ENCODE data around the gene TFB1M. TPM values are rescaled to one million over a fixed set of nuclear protein-coding genes. Genes with fewer than 3 reads are reported as not detected.
"Not testable (repeated sequence)": the region's sequence is repeated elsewhere in the genome, so short reads cannot be mapped to it uniquely, and the experiment has no call there.

The TFB1M gene
- total RNA-seq, 2 donors from 2014 or later: 10.7 to 14.1 TPM

- Histone ChIP-seq H3K9me3 (no peaks in the 10 kb centered on the region), H3K4me1 (replicated peaks) (peaks cover 6% of the 10 kb centered on the region), H3K4me3 (no peak overlapping the region), H3K36me3 (no peaks in the 10 kb centered on the region), H3K27ac (peak overlapping the region; percentile 5 to 7), H3K27me3 (replicated peaks; ENCODE audit: insufficient read depth) (no peaks in the 10 kb centered on the region)
- DNase-seq (ENCODE audit: low spot score): no peak
- TF ChIP-seq CTCF (IDR thresholded peaks at IDR 0.05) (no peak), POLR2AphosphoS5 (IDR thresholded peaks at IDR 0.05) (no peak), POLR2A (IDR thresholded peaks at IDR 0.05) (no peak)
- intact Hi-C loops (cut with DNase I): no loop called here
- 46% methylated on average over 8 of the region's 8 CpGs for WGBS
Measured at GRCh38 chr6:155272353-155273232, 41.7 kb downstream of the TFB1M start.

GRCh38 chr6:155271145-155271544 lies 43.1 kb downstream of the TFB1M start:
- no peak overlapping the region for H3K27ac ChIP-seq
- TF ChIP-seq CTCF (IDR thresholded peaks at IDR 0.05) (no peak), POLR2AphosphoS5 (IDR thresholded peaks at IDR 0.05) (no peak), POLR2A (IDR thresholded peaks at IDR 0.05) (no peak)
- peaks cover 6% of the 10 kb centered on the region for H3K4me1 ChIP-seq (replicated peaks)
- no peak for DNase-seq (ENCODE audit: low spot score)
- H3K9me3 ChIP-seq: no peaks in the 10 kb centered on the region
- intact Hi-C loops (cut with DNase I): no loop called here
- H3K4me3 ChIP-seq: no peak overlapping the region
- no peaks in the 10 kb centered on the region for H3K27me3 ChIP-seq (replicated peaks; ENCODE audit: insufficient read depth)
- H3K36me3 ChIP-seq: no peaks in the 10 kb centered on the region

GRCh38 chr6:155270561-155271091 lies 43.7 kb downstream of the TFB1M start:
- 64% methylated on average over 7 of the region's 7 CpGs for WGBS
- intact Hi-C loops (cut with DNase I): no loop called here
- Histone ChIP-seq H3K27ac (no peak overlapping the region), H3K4me1 (replicated peaks) (peaks cover 6% of the 10 kb centered on the region), H3K36me3 (no peaks in the 10 kb centered on the region), H3K27me3 (replicated peaks; ENCODE audit: insufficient read depth) (no peaks in the 10 kb centered on the region), H3K9me3 (no peaks in the 10 kb centered on the region), H3K4me3 (no peak overlapping the region)
- no peak for DNase-seq (ENCODE audit: low spot score)
- TF ChIP-seq POLR2AphosphoS5 (IDR thresholded peaks at IDR 0.05) (no peak), POLR2A (IDR thresholded peaks at IDR 0.05) (no peak), CTCF (IDR thresholded peaks at IDR 0.05) (no peak)

- intact Hi-C loops (cut with DNase I): no loop called here
- Histone ChIP-seq H3K36me3 (no peaks in the 10 kb centered on the region), H3K4me3 (no peak overlapping the region), H3K27me3 (replicated peaks; ENCODE audit: insufficient read depth) (no peaks in the 10 kb centered on the region), H3K4me1 (replicated peaks) (peaks cover 6% of the 10 kb centered on the region), H3K27ac (no peak overlapping the region), H3K9me3 (no peaks in the 10 kb centered on the region)
- 97% methylated on average over 3 of the region's 3 CpGs for WGBS
- no peak for DNase-seq (ENCODE audit: low spot score)
- TF ChIP-seq CTCF (IDR thresholded peaks at IDR 0.05): no peak
- TF ChIP-seq POLR2A (IDR thresholded peaks at IDR 0.05): no peak
- no peak for TF ChIP-seq POLR2AphosphoS5 (IDR thresholded peaks at IDR 0.05)
Measured at GRCh38 chr6:155269765-155270164, 44.5 kb downstream of the TFB1M start.

- H3K27me3 ChIP-seq (replicated peaks; ENCODE audit: insufficient read depth); H3K4me3 ChIP-seq; DNase-seq (ENCODE audit: low spot score); H3K9me3 ChIP-seq; intact Hi-C loops (cut with DNase I); H3K27ac ChIP-seq; H3K4me1 ChIP-seq (replicated peaks); H3K36me3 ChIP-seq: not testable (repeated sequence)
- 87% methylated on average over 5 of the region's 5 CpGs for WGBS
Measured at GRCh38 chr6:155268088-155268867, 46.0 kb downstream of the TFB1M start.
